Keratinocyte (primary cell): ENCODE measurements around the gene SVOPL.

Experiments used
- CTCF ChIP-seq, 3 experiments: IDR thresholded peaks in 1 of 3; conservative IDR thresholded peaks in 1 of 3; optimal IDR thresholded peaks in 1 of 3; 2 replicates in 2 of 3; 3 replicates in 1 of 3; pipeline versions ENCODE3 to v1.5.1; 2011; ENCODE audit warnings: low read length in 3 of 3, mild to moderate bottlenecking in 3 of 3, moderate library complexity in 2 of 3, control low read depth in 1 of 3, inconsistent platforms in 1 of 3; ENCODE audit not compliant: insufficient read depth in 2 of 3; ENCODE audit errors: extremely low read depth in 1 of 3
- EZH2 ChIP-seq: IDR thresholded peaks from one replicate; pipeline ENCODE4 v1.6.1; 2012; ENCODE audit warnings: inconsistent platforms, mild to moderate bottlenecking, low read length, moderate library complexity

GRCh38 chr7:138665669-138666140 is 35.5 kb downstream of the SVOPL start:
- no peak for TF ChIP-seq CTCF (optimal IDR thresholded peaks at IDR 0.05 in 1 of 3, IDR thresholded peaks at IDR 0.05 in 1 of 3, conservative IDR thresholded peaks at IDR 0.05 in 1 of 3; ENCODE audit: extremely low read depth in 1 of 3, insufficient read depth in 2 of 3, low read length in 3 of 3)
- no peak for TF ChIP-seq EZH2
